RWPE1 (cell line): ENCODE measurements around the gene SLC11A2.

Source experiments
- CTCF ChIA-PET: fragments of 350-600 bp; sonication (Branson Sonifier 250); formaldehyde crosslinking; extraction: SDS; loops from one replicate; lab custom pipeline; 2021; lab: Yijun Ruan, JAX
- POLR2A ChIA-PET: fragments of 400-600 bp; formaldehyde crosslinking; extraction: SDS; loops from one replicate; lab custom pipeline; 2020; ENCODE audit warnings: antibody characterized with exemption; ENCODE audit not compliant: low non-redundant PET; lab: Yijun Ruan, JAX
- DNase-seq: peaks from one replicate; pipeline ENCODE4 v3.0.0; 2012; ENCODE audit warnings: low spot score
- H3K27ac ChIP-seq: fragments of 450-650 bp; 2 replicates; pipeline ENCODE4 v1.5.1; 2017
- TF ChIP-seq, protein P1 (sequence below): fragments of 450-650 bp; conservative IDR thresholded peaks from 2 replicates; pipeline ENCODE4 v1.5.1; 2017; ENCODE audit warnings: low read depth, mild to moderate bottlenecking

Gene SLC11A2

DNA sequence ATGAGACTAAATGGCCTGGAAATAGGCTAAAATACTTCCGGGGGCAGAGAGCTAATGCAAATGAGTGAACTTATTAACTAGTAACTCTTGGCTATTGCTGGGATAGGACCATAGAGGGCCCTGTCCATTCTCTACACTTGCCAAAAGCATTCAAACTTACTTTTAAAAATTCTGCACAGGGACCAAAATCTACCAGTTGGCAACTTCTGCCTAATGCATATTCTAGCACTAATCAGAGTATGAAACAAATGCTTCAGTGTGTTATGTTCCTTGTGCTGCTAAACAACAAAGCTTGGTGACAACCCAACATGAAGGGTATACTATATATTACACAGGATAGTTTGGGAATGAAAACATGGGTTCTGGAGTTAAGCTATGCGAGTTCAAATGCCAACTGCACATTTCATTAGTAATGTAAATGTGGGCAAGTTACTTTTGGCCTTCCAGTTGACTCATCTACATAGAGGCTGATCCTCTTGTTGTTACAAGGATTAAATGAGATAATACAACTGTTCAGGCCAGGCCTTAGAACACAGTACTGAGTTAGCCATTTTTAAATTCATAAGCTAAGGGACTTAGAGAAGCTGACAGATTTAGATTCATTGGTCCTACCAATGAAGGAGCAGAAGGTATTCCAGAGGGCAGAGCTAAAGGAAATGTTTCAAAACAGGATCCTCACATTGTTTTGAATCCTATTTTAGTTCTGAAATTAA, 41.4 kb downstream of the SLC11A2 start:
- CTCF ChIA-PET, result interaction anchor here (0.6 kb wide), 2 partner anchors 24 to 180 kb away, joined by 3 to 7 read pairs; no protein-coding TSS in a partner anchor
- TF ChIP-seq, protein P1, sequence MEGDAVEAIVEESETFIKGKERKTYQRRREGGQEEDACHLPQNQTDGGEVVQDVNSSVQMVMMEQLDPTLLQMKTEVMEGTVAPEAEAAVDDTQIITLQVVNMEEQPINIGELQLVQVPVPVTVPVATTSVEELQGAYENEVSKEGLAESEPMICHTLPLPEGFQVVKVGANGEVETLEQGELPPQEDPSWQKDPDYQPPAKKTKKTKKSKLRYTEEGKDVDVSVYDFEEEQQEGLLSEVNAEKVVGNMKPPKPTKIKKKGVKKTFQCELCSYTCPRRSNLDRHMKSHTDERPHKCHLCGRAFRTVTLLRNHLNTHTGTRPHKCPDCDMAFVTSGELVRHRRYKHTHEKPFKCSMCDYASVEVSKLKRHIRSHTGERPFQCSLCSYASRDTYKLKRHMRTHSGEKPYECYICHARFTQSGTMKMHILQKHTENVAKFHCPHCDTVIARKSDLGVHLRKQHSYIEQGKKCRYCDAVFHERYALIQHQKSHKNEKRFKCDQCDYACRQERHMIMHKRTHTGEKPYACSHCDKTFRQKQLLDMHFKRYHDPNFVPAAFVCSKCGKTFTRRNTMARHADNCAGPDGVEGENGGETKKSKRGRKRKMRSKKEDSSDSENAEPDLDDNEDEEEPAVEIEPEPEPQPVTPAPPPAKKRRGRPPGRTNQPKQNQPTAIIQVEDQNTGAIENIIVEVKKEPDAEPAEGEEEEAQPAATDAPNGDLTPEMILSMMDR, result no peak
- H3K27ac ChIP-seq, result no peak overlapping the region
- DNase-seq, result no peak
- POLR2A ChIA-PET, result no interaction called here

GRCh38 chr12:50981319-50982239, 44.6 kb downstream of the SLC11A2 start:
- no peak overlapping the region for H3K27ac ChIP-seq
- ChIA-PET CTCF (no interaction called here), POLR2A (no interaction called here)
- no peak for DNase-seq
- TF ChIP-seq, protein P1, result no peak

DNA sequence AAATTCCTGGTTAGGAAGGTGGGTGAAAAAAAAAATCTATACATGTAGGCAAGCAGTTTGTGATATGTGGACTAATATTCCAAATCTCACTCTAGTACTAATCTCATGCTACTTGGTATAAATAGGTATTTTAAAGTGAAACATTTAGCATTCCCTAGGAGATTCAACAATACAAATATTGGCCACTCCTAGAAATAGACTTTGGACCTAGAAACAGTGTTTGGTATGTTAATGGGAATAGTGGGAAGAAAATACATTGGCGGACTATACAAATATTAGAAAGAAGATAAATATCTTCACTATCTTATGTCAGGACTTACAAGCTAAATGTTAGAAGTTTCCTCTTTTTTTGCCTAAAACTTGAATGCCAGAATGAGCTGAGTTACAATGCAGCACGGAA, 45.6 kb downstream of the SLC11A2 start:
- TF ChIP-seq, protein P1, result no peak
- ChIA-PET CTCF (interaction anchor here (0.7 kb wide), 1 partner anchor 654 kb away, joined by 5 read pairs; no protein-coding TSS in a partner anchor), POLR2A (no interaction called here)
- no peak for DNase-seq
- H3K27ac ChIP-seq, result no peak overlapping the region

GRCh38 chr12:50979369-50980052, 46.7 kb downstream of the SLC11A2 start:
- ChIA-PET CTCF (interaction anchor here (0.6 kb wide), 1 partner anchor 48 kb away, joined by 6 read pairs; no protein-coding TSS in a partner anchor), POLR2A (no interaction called here)
- TF ChIP-seq, protein P1, result no peak
- H3K27ac ChIP-seq, result no peak overlapping the region
- no peak for DNase-seq

DNA sequence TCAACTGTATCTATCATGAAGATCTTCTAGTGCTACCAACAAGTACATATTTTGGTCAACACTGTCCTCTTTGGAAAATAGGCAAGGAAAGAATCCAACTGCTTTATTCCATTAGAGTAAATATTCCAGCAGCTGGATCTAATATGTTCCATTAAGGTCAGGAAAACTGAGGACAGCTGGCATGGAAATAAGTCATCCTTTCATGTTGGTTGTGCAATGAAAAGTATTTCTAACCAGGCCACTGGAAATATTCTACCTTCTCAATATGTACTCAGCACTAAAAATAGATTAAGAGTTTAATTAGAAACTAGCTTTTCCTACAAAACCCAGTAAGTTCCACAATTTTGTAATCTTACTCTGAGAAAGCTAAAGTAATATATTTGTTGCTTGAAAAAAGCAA, 54.2 kb downstream of the SLC11A2 start:
- no peak overlapping the region for H3K27ac ChIP-seq
- ChIA-PET CTCF (interaction anchor here (0.6 kb wide), 1 partner anchor 145 kb away, joined by 5 read pairs; no protein-coding TSS in a partner anchor), POLR2A (no interaction called here)
- DNase-seq, result no peak
- TF ChIP-seq, protein P1, result no peak

- TF ChIP-seq, protein P1, result no peak
- POLR2A ChIA-PET, result no interaction called here
- CTCF ChIA-PET, result interaction anchor here (0.6 kb wide), 1 partner anchor 675 kb away, joined by 5 read pairs; no protein-coding TSS in a partner anchor
- no peak for DNase-seq
- no peak overlapping the region for H3K27ac ChIP-seq
These were observed 61.8 kb downstream of the SLC11A2 start for GRCh38 chr12:50964432-50964831.
